NCI-H526 (cell line): ENCODE data around the gene DDX54.

Experiments
- DNase-seq, 2 experiments: peaks; one replicate each; lab custom pipeline; 2025; lab: John Stamatoyannopoulos, UW

The DDX54 gene

GRCh38 chr12:113185180-113186032 lies at the start of gene DDX54, which contains the start of gene RITA1:
Gene DDX54 (minus strand): TSS chr12:113185478. CDS start chr12:113185451, 27 bp downstream.
Gene RITA1 (plus strand): TSS chr12:113185721. CDS start chr12:113186747, 1,026 bp downstream.
- peak; percentile 74 to 86 for DNase-seq

- no peak for DNase-seq
Observed at GRCh38 chr12:113234483-113234882, 49.2 kb upstream of the DDX54 start.

GRCh38 chr12:113233967-113234366 lies 48.7 kb upstream of the DDX54 start:
- no peak for DNase-seq

GRCh38 chr12:113232840-113233585 lies 47.7 kb upstream of the DDX54 start:
- peak; percentile 14 to 44 for DNase-seq

- DNase-seq, result no peak
Observed at GRCh38 chr12:113232089-113232839, 47.0 kb upstream of the DDX54 start.

- no peak for DNase-seq
Observed at GRCh38 chr12:113231235-113232088, 46.2 kb upstream of the DDX54 start.

- no peak for DNase-seq
Observed at GRCh38 chr12:113230315-113231234, 45.3 kb upstream of the DDX54 start.

- DNase-seq, result no peak
Observed at GRCh38 chr12:113228394-113229028, 43.2 kb upstream of the DDX54 start.

- DNase-seq, result no peak
Observed at GRCh38 chr12:113227686-113228391, 42.6 kb upstream of the DDX54 start.

- no peak for DNase-seq
Observed at GRCh38 chr12:113226696-113227568, 41.7 kb upstream of the DDX54 start.

- no peak for DNase-seq
Observed at GRCh38 chr12:113224955-113225354, 39.7 kb upstream of the DDX54 start.

- peak; percentile 47 to 56 for DNase-seq
Observed at GRCh38 chr12:113222730-113223531, 37.7 kb upstream of the DDX54 start.

- peak in 1 of 2 experiments; percentile 40 for DNase-seq
Observed at GRCh38 chr12:113221997-113222729, 36.9 kb upstream of the DDX54 start.

- peak; percentile 99 to 100 for DNase-seq
Observed at GRCh38 chr12:113221181-113221996, 36.1 kb upstream of the DDX54 start, which contains the start of gene TPCN1. Gene TPCN1 (plus strand): TSS chr12:113221464. CDS start chr12:113226853, 5,389 bp downstream.

- no peak for DNase-seq
Observed at GRCh38 chr12:113220593-113221180, 35.4 kb upstream of the DDX54 start.
